AG09309 (cell line): ENCODE results near the gene KCNJ10.

Experiments used
- DNase-seq: peaks from one replicate; pipeline ENCODE4 v3.0.0-alpha.2; 2010; ENCODE audit warnings: low read depth
- H3K4me3 ChIP-seq: 2 replicates; pipeline ENCODE4 v1.5.1; 2011; ENCODE audit warnings: mild to moderate bottlenecking, low read depth, low read length, moderate library complexity; ENCODE audit not compliant: control insufficient read depth
- TF ChIP-seq, protein P1 (sequence below): IDR thresholded peaks from 2 replicates; pipeline ENCODE4 v1.5.1; 2011; ENCODE audit warnings: mild to moderate bottlenecking, low read depth, low read length, inconsistent platforms; ENCODE audit not compliant: insufficient read depth, control insufficient read depth; ENCODE audit errors: missing control alignments

KCNJ10 gene

DNA sequence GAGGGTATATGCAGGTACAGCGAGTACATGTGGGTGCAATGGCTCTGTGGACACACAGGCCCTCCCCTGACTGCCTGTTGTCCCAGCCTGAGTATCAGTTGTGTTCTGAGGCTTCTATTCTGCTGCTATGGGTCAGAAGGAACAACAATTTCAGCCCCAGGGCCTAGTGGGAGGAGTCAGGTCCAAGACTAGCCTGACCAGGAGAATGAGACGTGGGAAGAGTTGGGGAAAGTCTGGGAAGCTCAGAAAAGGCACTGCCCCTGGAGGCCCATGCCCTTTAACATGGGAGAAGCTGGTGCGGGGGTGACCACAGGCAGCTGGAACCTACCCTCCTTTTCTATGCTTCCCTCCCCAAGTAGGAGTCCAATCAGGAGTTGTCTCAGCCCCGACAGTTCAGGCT lies 20.8 kb upstream of the KCNJ10 start:
- TF ChIP-seq, protein P1, sequence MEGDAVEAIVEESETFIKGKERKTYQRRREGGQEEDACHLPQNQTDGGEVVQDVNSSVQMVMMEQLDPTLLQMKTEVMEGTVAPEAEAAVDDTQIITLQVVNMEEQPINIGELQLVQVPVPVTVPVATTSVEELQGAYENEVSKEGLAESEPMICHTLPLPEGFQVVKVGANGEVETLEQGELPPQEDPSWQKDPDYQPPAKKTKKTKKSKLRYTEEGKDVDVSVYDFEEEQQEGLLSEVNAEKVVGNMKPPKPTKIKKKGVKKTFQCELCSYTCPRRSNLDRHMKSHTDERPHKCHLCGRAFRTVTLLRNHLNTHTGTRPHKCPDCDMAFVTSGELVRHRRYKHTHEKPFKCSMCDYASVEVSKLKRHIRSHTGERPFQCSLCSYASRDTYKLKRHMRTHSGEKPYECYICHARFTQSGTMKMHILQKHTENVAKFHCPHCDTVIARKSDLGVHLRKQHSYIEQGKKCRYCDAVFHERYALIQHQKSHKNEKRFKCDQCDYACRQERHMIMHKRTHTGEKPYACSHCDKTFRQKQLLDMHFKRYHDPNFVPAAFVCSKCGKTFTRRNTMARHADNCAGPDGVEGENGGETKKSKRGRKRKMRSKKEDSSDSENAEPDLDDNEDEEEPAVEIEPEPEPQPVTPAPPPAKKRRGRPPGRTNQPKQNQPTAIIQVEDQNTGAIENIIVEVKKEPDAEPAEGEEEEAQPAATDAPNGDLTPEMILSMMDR, result no peak
- H3K4me3 ChIP-seq, result no peak overlapping the region
- no peak for DNase-seq

DNA sequence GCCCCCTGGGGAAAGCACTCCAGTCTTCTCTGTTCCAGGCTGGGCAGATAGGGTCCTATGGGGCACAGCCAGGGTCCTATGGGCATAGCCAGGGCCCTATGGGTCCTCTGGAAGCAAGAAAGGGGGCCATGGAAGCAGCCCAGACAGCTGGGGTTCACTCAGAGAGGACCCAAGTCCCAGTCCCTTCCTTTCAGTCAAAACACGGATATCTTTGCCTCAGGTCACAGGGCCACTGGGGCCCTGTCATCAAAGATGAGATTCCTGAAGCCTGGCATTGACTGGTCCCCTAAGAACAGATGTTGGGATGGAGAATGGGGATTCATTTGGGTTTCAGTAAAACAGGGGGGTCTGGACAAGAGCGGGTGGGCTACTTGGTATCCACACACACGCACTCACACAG lies 19.9 kb upstream of the KCNJ10 start:
- TF ChIP-seq, protein P1, result no peak
- no peak overlapping the region for H3K4me3 ChIP-seq
- DNase-seq, result no peak

DNA sequence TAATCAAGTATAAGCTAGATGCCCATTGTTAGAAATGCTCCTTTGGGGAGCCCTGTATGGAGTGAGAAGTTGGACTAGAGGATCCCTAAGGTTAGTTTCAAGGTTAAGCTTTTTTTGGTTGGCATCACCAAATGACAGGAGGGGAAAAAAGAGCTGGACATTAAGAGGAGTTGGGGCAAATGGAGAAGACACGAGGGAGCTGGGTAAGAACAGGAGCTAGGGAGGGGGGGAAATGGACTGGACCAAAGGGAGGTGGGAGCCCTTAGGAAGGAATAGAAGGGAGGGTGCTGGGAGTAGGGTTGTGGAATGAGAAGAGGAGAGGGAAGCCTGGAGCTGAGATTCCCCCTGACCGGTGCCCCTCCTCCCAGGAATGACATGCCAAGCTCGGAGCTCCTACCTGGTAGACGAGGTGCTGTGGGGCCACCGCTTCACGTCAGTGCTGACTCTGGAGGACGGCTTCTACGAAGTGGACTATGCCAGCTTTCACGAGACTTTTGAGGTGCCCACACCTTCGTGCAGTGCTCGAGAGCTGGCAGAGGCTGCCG lies 17.2 kb upstream of the KCNJ10 start:
- H3K4me3 ChIP-seq, result no peak overlapping the region
- TF ChIP-seq, protein P1, result no peak
- no peak for DNase-seq

DNA sequence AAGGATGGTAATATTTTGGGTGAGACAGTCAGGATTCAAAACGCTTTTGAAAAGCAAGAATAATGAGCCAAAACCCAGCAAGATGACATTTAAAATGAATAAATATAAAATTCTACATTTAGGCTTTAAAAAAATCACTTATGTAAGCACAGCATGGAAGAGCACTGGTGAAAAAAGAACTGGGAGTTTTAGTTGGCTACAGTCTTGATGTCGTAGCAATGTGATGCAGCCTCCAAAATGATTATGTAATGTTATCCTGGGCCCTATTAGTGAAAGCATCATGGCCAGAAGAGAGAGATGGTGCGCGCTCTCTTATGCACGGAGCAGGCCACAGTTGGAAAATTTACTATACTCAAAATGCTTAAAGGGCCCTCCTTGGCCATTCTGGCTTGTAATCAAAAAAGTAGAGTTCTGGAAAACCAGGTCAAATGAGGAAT lies 16.5 kb upstream of the KCNJ10 start:
- DNase-seq, result no peak
- TF ChIP-seq, protein P1, result no peak

DNA sequence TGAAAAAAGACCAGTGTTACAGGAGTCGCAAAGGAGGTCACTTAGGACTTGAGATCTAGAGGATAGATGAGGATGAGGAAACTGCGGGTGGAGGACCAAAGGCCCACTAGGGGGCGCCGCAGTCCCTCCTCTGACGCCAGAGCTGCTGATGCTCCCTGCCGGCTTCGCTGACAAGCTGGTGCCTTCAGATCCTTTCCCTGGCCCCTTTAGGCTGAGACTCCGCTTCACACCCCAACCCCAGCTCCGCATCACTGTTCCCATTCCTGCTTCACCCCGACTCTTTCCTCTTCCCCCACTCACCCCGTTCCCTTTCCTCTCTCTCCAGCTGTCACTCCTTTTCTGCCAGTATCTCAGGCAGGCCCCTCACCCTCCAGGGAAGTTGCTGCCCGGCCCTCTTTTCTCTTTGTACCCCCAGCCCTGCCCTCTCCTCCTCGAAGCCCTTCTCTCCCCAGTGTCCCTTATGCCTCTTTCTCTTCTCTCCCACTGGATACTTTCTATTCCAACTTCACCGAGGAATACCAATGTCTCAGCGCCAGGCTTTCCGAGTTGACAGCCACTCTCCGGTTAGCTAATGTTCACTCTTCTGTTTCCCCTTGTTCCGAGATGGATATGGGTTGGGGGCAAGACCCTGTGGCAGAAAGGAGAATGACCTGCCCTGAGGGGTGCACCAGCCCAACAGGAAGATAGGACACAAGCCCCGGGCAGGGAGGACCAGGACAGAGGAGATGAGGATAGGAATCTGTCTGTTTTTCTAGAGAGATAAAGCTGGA lies 15.9 kb upstream of the KCNJ10 start:
- DNase-seq, result no peak
- TF ChIP-seq, protein P1, result peak; percentile 93

More for the DNA sequence above, 16.5 kb upstream of the KCNJ10 start:
- no peak overlapping the region for H3K4me3 ChIP-seq

DNA sequence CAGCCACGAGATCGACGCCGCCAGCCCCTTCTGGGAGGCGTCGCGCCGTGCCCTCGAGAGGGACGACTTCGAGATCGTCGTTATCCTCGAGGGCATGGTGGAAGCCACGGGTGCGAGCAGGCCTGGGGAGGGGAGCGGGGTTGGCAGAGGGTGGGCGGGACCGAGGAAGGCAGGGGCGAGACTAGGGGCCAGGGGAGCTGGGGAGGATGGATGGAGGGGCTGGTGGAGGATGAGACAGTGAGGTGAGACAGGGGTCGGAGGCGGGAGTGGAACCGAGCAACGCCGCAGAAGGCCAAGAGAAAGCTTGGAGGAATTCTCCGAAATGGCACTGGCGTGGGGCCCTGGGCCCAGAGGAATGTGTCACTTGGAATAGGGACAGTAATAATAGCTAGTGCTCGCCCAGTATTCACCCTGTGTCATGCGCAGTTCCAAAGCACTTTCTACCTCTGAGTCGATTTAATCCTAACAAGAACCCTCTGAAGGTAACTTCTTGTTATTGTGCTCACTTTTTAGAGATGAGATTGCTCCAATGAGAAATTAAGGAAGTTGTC lies 14.9 kb upstream of the KCNJ10 start:
- no peak overlapping the region for H3K4me3 ChIP-seq
- TF ChIP-seq, protein P1, result no peak

More for the DNA sequence above, 15.9 kb upstream of the KCNJ10 start:
- H3K4me3 ChIP-seq, result no peak overlapping the region

More for the DNA sequence above, 14.9 kb upstream of the KCNJ10 start:
- no peak for DNase-seq
